Endodermal cell (in vitro differentiated cells): ENCODE results near the gene GPBP1. TPM values are rescaled to one million over a fixed set of nuclear protein-coding genes. Genes with fewer than 3 reads are reported as not detected.
"Not testable (repeated sequence)": the region's sequence is repeated elsewhere in the genome, so short reads cannot be mapped to it uniquely, and the experiment has no call there.

Source experiments
- DNase-seq: peaks from one replicate; pipeline ENCODE4 v3.0.0-alpha.2; 2017
- H3K27ac ChIP-seq: 2 replicates; pipeline ENCODE4 v1.5.1; 2013; ENCODE audit warnings: mild to moderate bottlenecking, low read depth, low read length, moderate library complexity
- H3K27me3 ChIP-seq: 2 replicates; pipeline ENCODE4 v1.6.1; 2013; ENCODE audit warnings: mild to moderate bottlenecking, low read length, moderate library complexity; ENCODE audit not compliant: insufficient read depth, control insufficient read depth, poor library complexity, severe bottlenecking
- H3K36me3 ChIP-seq: 2 replicates; pipeline ENCODE4 v1.7.0; 2013; ENCODE audit warnings: mild to moderate bottlenecking, low read length, moderate library complexity; ENCODE audit not compliant: control insufficient read depth, insufficient read depth
- H3K4me1 ChIP-seq: one replicate; pipeline ENCODE4 v1.7.0; 2013; ENCODE audit warnings: low read length; ENCODE audit not compliant: control insufficient read depth, insufficient read depth
- H3K4me3 ChIP-seq: 2 replicates; pipeline ENCODE4 v1.5.1; 2013; ENCODE audit warnings: mild to moderate bottlenecking, low read length, moderate library complexity
- H3K9ac ChIP-seq: 2 replicates; pipeline ENCODE4 v1.6.1; 2013; ENCODE audit warnings: mild to moderate bottlenecking, low read length, moderate library complexity; ENCODE audit not compliant: poor library complexity, severe bottlenecking; ENCODE audit errors: extremely low read depth
- H3K9me3 ChIP-seq: 2 replicates; pipeline ENCODE4 v1.6.1; 2013; ENCODE audit warnings: mild to moderate bottlenecking, low read length, moderate library complexity; ENCODE audit not compliant: control insufficient read depth
- H3K27ac Mint-ChIP-seq: 2 replicates; pipeline ENCODE4 v1.8.0; 2020; ENCODE audit warnings: mixed read lengths
- H3K27me3 Mint-ChIP-seq: 2 replicates; pipeline ENCODE4 v1.8.0; 2021; ENCODE audit warnings: mild to moderate bottlenecking, mixed read lengths; ENCODE audit not compliant: insufficient read depth
- H3K36me3 Mint-ChIP-seq: 2 replicates; pipeline ENCODE4 v1.8.0; 2020; ENCODE audit warnings: low read depth, mixed read lengths
- H3K4me1 Mint-ChIP-seq: 2 replicates; pipeline ENCODE4 v1.8.0; 2020; ENCODE audit warnings: mixed read lengths
- H3K4me3 Mint-ChIP-seq: 2 replicates; pipeline ENCODE4 v1.8.0; 2020; ENCODE audit warnings: mild to moderate bottlenecking, moderate library complexity, mixed read lengths
- H3K9me3 Mint-ChIP-seq: 2 replicates; pipeline ENCODE4 v1.8.0; 2020; ENCODE audit warnings: mild to moderate bottlenecking, mixed read lengths
- WGBS, 2 experiments: methylation state at CpG; one replicate each; pipeline versions ENCODE4 v1.1.5 to v1.1.7; 2013; ENCODE audit warnings: missing lambda C conversion rate in 2 of 2, mixed read lengths in 1 of 2; ENCODE audit not compliant: insufficient coverage in 1 of 2, insufficient read length in 1 of 2; 5-methylcytosine and 5-hydroxymethylcytosine counted together
- total RNA-seq, 2 donors: library from RNA; stranded (reverse); fragmentation: NEBNext Ultra II Directional in 1 of 2; extraction: Animal tissue kit (Norgen Biotek cat#: 25700) in 1 of 2; gene quantifications; 2 replicates in 1 of 2; 3 replicates in 1 of 2; pipeline ENCODE4 v1.2.1, GENCODE V29; 2021
- TF ChIP-seq, protein P1 (sequence below): fragments of 200-600 bp; sonication (generic); conservative IDR thresholded peaks from 2 replicates; pipeline ENCODE4 v1.5.0; 2021; ENCODE audit warnings: antibody characterized with exemption, mild to moderate bottlenecking

The GPBP1 gene
- total RNA-seq, 2 donors from 2014 or later: 109 to 124 TPM

DNA sequence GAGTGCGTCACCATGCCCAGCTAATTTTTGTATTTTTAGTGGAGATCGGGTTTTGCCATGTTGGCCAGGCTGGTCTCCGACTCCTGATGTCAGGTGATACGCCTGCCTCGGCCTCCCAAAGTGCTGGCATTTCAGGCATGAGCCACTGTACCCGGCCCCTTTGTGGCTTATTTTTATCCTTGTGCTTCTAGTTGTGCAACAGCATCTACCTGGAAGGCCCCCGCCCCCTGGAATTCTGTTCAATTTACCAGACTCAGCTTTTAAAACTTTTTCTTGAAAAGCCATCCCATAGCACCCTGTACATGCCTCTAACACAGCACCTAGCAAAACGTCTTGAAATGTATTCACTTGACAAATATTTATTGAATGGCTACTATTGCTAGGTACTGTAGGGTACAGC, 9.7 kb upstream of the GPBP1 start:
- DNase-seq: no peak
- H3K27me3 ChIP-seq: no peaks in the 10 kb centered on the region
- H3K36me3 ChIP-seq: no peaks in the 10 kb centered on the region
- TF ChIP-seq, protein P1, sequence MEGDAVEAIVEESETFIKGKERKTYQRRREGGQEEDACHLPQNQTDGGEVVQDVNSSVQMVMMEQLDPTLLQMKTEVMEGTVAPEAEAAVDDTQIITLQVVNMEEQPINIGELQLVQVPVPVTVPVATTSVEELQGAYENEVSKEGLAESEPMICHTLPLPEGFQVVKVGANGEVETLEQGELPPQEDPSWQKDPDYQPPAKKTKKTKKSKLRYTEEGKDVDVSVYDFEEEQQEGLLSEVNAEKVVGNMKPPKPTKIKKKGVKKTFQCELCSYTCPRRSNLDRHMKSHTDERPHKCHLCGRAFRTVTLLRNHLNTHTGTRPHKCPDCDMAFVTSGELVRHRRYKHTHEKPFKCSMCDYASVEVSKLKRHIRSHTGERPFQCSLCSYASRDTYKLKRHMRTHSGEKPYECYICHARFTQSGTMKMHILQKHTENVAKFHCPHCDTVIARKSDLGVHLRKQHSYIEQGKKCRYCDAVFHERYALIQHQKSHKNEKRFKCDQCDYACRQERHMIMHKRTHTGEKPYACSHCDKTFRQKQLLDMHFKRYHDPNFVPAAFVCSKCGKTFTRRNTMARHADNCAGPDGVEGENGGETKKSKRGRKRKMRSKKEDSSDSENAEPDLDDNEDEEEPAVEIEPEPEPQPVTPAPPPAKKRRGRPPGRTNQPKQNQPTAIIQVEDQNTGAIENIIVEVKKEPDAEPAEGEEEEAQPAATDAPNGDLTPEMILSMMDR: no peak
- H3K9me3 ChIP-seq: no peaks in the 10 kb centered on the region
- no peak overlapping the region for H3K9ac ChIP-seq
- Mint-ChIP-seq H3K36me3 (no peaks in the 10 kb centered on the region), H3K27ac (no peak overlapping the region), H3K9me3 (peaks cover 1% of the 10 kb centered on the region), H3K4me3 (no peak overlapping the region), H3K4me1 (peaks cover 3% of the 10 kb centered on the region), H3K27me3 (no peaks in the 10 kb centered on the region)
- H3K4me1 ChIP-seq: no peaks in the 10 kb centered on the region
- WGBS, 2 experiments: 88 to 92% methylated on average over 6 to 8 of the region's 8 CpGs
- H3K4me3 ChIP-seq: no peak overlapping the region
- H3K27ac ChIP-seq: no peak overlapping the region

- not testable (repeated sequence) for H3K27ac Mint-ChIP-seq, H3K27me3 Mint-ChIP-seq, H3K27ac ChIP-seq, H3K27me3 ChIP-seq, H3K36me3 Mint-ChIP-seq, DNase-seq, H3K4me3 Mint-ChIP-seq, H3K36me3 ChIP-seq, H3K9me3 Mint-ChIP-seq, H3K4me1 ChIP-seq, H3K4me3 ChIP-seq, H3K4me1 Mint-ChIP-seq, H3K9ac ChIP-seq, H3K9me3 ChIP-seq
- 93 to 97% methylated on average over 2 to 3 of the region's 3 CpGs for WGBS, 2 experiments
These were observed 8.7 kb upstream of the GPBP1 start for GRCh38 chr5:57165171-57165570.

- no peak overlapping the region for H3K4me3 Mint-ChIP-seq
- H3K9me3 ChIP-seq: no peaks in the 10 kb centered on the region
- H3K4me1 Mint-ChIP-seq: peaks cover 3% of the 10 kb centered on the region
- no peak for DNase-seq
- H3K9ac ChIP-seq: no peak overlapping the region
- H3K9me3 Mint-ChIP-seq: peaks cover 1% of the 10 kb centered on the region
- no peak overlapping the region for H3K27ac ChIP-seq
- H3K27me3 Mint-ChIP-seq: no peaks in the 10 kb centered on the region
- WGBS, 2 experiments: 88 to 89% methylated on average over 1 to 2 of the region's 2 CpGs
- no peak overlapping the region for H3K27ac Mint-ChIP-seq
- no peaks in the 10 kb centered on the region for H3K4me1 ChIP-seq
- no peaks in the 10 kb centered on the region for H3K36me3 ChIP-seq
- H3K4me3 ChIP-seq: no peak overlapping the region
- no peaks in the 10 kb centered on the region for H3K27me3 ChIP-seq
- H3K36me3 Mint-ChIP-seq: no peaks in the 10 kb centered on the region
- TF ChIP-seq, protein P1: no peak
These were observed 7.6 kb upstream of the GPBP1 start for GRCh38 chr5:57166276-57166675.

DNA sequence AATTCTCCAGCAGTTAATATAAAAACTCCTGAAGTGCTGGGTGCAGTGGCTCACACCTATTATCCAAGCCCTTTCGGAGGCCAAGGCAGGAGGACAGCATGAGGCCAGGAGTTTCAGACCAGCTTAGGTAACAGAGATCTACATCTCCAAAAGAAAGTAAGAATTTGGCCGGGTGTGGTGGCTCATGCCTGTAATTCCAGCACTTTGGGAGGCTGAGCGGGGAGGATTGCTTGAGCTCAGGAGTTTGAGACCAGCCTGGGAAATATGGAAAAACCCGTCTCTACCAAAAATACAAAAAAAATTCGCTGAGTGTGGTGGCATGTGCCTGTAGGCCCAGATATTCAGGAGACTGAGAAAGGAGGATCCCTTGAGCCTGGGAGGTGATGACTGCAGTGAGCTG, 6.7 kb upstream of the GPBP1 start:
- no peaks in the 10 kb centered on the region for H3K27me3 Mint-ChIP-seq
- H3K4me1 Mint-ChIP-seq: peaks cover 5% of the 10 kb centered on the region
- H3K9me3 Mint-ChIP-seq: peaks cover 1% of the 10 kb centered on the region
- Histone ChIP-seq H3K36me3 (no peaks in the 10 kb centered on the region), H3K27ac (no peak overlapping the region), H3K9ac (no peak overlapping the region), H3K9me3 (no peaks in the 10 kb centered on the region), H3K4me1 (no peaks in the 10 kb centered on the region), H3K27me3 (no peaks in the 10 kb centered on the region), H3K4me3 (no peak overlapping the region)
- H3K4me3 Mint-ChIP-seq: no peak overlapping the region
- DNase-seq: no peak
- WGBS, 2 experiments: 82 to 94% methylated on average over 4 to 5 of the region's 5 CpGs
- no peaks in the 10 kb centered on the region for H3K36me3 Mint-ChIP-seq
- no peak overlapping the region for H3K27ac Mint-ChIP-seq
- TF ChIP-seq, protein P1: no peak

- not testable (repeated sequence) for H3K27me3 ChIP-seq, H3K27ac Mint-ChIP-seq, DNase-seq, H3K9ac ChIP-seq, H3K27me3 Mint-ChIP-seq, H3K36me3 Mint-ChIP-seq, H3K4me1 Mint-ChIP-seq, H3K4me1 ChIP-seq, H3K27ac ChIP-seq, H3K9me3 Mint-ChIP-seq, H3K9me3 ChIP-seq, H3K36me3 ChIP-seq, H3K4me3 Mint-ChIP-seq, H3K4me3 ChIP-seq
- 89 to 95% methylated on average over 7 to 12 of the region's 13 CpGs for WGBS, 2 experiments
These were observed 3.7 kb upstream of the GPBP1 start for GRCh38 chr5:57170116-57170515.
